Erythroblast (primary cell): Measurements from ENCODE around the gene TBC1D2B.

ENCODE experiments used
- DNase-seq, 2 experiments: peaks; one replicate each; lab custom pipeline; 2025; lab: John Stamatoyannopoulos, UW
- GATA1 ChIP-seq: IDR thresholded peaks from 2 replicates; pipeline ENCODE4 v1.6.1; 2011; ENCODE audit warnings: low read depth, mild to moderate bottlenecking, control low read depth, low read length, moderate library complexity
- POLR2A ChIP-seq: IDR thresholded peaks from 2 replicates; pipeline ENCODE4 v1.6.1; 2011; ENCODE audit warnings: mild to moderate bottlenecking, low read length

TBC1D2B gene

GRCh38 chr15:78087951-78088772, 10.7 kb upstream of the TBC1D2B start:
- DNase-seq: no peak
- TF ChIP-seq GATA1: no peak
- no peak for TF ChIP-seq POLR2A

DNA sequence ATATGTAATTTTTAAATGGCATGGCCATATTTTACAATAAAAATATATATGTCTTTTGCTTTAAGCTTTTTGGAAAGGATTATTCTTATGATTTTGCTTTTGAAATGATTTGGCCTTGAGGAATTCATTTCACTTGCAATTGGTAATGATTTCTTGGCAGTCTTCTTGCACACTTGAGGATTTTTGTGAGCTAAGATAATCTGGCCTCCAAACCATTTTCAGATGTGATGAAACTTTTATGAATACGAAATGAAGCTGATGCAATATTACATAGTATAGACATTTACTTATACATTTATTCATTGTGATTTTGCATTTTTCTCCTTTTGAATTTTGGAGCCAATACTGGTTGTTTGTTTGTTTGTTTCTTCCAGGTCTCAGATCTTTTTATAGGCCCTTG, 8.4 kb upstream of the TBC1D2B start:
- no peak for DNase-seq
- TF ChIP-seq GATA1 (no peak), POLR2A (no peak)

DNA sequence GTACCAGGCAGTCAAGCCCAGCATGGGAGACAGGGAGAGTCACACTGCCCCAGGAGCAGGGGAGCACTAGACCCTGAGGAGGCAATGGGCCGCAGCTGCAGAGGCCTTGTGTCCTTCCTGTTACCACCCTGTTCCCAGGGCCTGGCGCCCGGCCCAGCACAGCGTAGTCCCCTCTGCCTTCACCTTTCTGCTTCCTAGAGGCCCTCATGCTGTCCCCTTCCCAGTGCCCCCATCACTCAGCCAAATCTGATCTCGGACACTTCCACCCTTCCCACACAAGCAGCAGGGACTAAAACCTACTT, 6.9 kb upstream of the TBC1D2B start:
- no peak for DNase-seq

DNA sequence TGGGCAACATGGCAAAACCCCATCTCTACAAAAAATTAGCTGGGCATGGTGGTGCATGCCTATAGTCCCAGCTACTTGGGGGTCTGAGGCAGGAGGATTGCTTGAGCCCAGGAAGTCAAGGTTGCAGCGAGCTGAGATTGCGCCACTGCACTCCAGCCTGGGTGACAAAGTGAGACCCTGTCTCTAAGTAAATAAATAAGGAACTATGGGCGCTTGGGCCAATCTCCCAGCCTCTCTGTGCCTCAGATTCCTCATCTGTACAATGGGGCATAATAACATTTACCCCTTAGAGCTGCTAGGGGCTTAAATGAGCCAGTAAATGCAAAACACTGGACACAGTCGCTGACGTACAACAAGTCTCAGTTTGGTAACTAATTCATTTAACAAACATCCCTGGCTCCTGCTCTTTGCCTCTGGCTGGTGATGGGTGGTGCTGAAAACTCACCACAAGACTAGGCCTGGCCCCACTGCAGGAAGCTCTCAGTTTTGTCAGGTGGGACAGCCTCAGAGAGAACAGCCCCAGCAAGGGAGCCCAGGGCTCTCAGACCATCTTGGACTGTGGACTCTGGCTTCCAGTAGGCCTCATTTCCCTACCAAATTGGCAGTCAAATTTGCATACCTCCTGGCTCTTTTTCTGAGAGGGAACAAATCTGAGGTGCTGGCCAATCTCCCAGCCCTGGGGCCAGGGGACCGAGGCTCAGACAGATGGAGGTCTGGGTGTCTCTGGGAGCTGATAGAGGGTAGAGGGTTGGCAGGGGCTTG, 6.4 kb upstream of the TBC1D2B start:
- no peak for DNase-seq
- no peak for TF ChIP-seq GATA1

More for the DNA sequence above, 6.9 kb upstream of the TBC1D2B start:
- TF ChIP-seq GATA1 (no peak), POLR2A (no peak)

- no peak for DNase-seq
- no peak for TF ChIP-seq POLR2A
- no peak for TF ChIP-seq GATA1
These were observed 5.7 kb upstream of the TBC1D2B start for GRCh38 chr15:78083186-78083585.

DNA sequence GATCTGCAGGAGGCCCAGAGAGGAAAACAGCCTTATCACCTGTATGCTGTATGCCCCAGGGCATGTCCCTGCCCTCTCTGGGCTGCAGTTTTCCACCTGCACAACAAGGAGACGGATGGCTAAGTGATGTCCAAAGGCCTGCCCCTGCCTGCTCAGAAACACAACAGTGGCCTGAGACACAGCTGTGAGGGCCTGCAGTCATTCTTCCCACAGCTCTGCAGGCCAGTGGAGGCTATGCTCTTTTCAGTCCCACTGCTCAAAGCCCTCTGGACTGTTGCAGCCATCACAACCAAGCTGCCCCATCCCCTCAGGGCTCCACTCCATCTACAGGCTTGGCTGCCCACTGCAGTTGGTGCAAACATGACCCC, 5.2 kb upstream of the TBC1D2B start:
- DNase-seq: no peak
- no peak for TF ChIP-seq POLR2A
- no peak for TF ChIP-seq GATA1

- TF ChIP-seq POLR2A: no peak
- no peak for TF ChIP-seq GATA1
- no peak for DNase-seq
These were observed 4.7 kb upstream of the TBC1D2B start for GRCh38 chr15:78082106-78082742.

- no peak for TF ChIP-seq GATA1
- TF ChIP-seq POLR2A: no peak
- no peak for DNase-seq
These were observed 2.6 kb upstream of the TBC1D2B start for GRCh38 chr15:78080088-78080460.

GRCh38 chr15:78079298-78080087, 2.0 kb upstream of the TBC1D2B start:
- DNase-seq: no peak
- no peak for TF ChIP-seq POLR2A
- no peak for TF ChIP-seq GATA1

GRCh38 chr15:78077871-78078210, 330 bp upstream of the TBC1D2B start:
- no peak for TF ChIP-seq GATA1
- no peak for TF ChIP-seq POLR2A
- DNase-seq: no peak

DNA sequence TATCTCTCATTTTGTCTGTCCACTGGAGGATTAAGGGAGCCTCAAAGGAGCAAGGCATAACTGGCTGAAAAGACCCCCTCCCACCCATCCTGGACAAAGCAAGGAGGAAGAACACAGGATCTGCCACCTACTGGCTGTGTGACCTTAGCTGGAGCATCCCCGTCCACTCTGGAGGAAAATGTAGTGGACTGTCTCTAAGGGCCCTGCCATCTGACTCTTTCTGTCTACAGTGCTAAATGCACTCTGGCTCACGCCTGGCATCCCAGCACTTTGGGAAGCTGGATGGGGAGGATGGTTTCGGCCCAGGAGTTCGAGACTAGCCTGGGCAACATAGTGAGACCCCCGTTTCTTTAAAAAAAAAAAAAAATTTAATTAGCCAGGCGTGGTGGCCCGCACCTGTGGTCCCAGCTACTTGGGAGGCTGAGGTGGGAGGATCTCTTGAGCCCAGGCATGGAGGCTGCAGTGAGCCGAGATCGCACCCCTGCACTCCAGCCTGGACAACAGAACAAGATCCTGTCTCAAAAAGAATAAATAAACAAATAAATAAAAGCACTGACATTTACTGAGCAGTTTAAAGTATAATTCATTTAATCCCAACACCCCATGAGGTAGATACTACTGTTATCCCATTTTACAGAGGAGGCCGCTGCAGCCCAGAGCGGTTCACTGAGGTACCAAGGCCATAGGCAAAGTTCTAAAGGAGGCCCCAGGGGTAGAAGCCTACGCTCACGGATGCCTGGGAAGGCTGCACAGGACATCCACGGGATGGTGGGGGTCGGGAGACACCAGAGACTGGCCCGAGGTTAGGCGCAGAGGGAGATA, 1.1 kb downstream of the TBC1D2B start:
- TF ChIP-seq GATA1 (no peak), POLR2A (no peak)
- DNase-seq: no peak

DNA sequence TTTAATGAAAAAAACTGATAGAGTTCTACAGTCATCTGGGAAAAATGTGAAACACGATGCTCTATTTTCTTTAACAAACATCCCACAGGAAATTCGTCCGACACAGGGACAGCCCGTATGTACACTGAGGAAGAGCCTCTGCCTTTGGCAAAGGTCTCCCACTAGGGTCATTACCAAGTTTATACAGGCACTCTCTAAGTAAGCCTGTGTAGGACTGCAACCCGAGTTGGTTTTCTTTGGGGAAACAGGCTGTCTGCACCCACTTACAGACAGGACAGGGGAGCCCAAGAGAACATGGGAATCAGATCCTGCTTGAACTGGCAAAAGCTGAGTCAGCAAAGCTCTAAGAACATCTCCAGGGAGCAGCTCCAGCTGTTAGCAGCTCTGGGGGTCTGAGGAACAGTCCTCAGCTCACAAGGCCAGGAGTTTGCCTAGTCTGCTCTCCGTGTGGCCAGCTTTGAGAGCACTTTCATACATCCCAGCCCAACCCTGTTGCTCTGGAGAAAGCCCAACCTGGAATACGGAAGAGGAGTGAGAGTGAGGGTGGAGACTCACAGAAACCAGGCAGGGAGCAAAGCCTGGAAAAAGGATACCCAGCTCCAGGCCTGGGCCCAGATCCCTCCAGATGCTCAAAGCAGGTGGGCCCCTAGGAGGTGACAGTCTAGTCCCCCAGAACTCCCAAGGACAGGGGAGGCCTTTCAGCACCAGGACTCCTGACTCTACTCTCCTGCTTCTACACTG, 1.9 kb downstream of the TBC1D2B start:
- no peak for DNase-seq
- no peak for TF ChIP-seq GATA1
- TF ChIP-seq POLR2A: no peak
